Embryonic facial prominence (tissue), 1 donor: ENCODE measurements around the gene PLP1.
"Not testable (repeated sequence)": the region's sequence is repeated elsewhere in the genome, so short reads cannot be mapped to it uniquely, and the experiment has no call there.

ENCODE experiments used
- DNase-seq: peaks from one replicate; pipeline ENCODE4 v3.0.0-alpha.2; 2016; ENCODE audit errors: extremely low spot score

PLP1 gene, protein sequence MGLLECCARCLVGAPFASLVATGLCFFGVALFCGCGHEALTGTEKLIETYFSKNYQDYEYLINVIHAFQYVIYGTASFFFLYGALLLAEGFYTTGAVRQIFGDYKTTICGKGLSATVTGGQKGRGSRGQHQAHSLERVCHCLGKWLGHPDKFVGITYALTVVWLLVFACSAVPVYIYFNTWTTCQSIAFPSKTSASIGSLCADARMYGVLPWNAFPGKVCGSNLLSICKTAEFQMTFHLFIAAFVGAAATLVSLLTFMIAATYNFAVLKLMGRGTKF

DNA sequence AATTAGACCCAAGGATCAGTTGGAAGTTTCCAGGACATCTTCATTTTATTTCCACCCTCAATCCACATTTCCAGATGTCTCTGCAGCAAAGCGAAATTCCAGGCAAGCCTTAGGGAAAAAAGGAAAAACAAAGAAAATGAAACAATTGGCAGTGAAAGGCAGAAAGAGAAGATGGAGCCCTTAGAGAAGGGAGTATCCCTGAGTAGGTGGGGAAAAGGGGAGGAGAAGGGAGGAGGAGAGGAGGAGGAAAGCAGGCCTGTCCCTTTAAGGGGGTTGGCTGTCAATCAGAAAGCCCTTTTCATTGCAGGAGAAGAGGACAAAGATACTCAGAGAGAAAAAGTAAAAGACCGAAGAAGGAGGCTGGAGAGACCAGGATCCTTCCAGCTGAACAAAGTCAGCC is at the start of gene PLP1:
TSS of gene PLP1 (plus strand) at position 295 of the 400 bp plus-strand sequence. CDS start 156 bp downstream, outside the sequence.
- DNase-seq, result no peak

DNA sequence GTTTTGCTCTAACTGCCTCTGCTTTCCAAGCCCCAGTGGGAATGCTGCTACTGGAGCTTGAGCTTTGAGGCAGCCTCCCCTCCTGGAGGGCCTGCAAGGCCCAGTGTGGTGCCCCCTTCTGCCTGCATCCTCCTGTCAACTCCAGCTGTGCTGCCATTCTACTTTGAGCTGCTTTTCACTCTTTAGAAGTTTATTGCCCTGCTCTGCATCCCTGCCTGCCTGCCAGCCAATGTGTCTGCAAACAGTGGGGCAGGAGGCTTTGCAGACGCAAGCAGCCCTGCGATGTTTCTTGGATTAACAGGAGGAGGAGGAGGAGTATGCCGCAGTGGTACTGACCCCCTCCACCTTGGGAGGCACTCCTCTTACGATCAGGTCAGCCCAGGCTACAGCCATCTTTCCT is 49.5 kb upstream of the PLP1 start:
- DNase-seq, result no peak

DNA sequence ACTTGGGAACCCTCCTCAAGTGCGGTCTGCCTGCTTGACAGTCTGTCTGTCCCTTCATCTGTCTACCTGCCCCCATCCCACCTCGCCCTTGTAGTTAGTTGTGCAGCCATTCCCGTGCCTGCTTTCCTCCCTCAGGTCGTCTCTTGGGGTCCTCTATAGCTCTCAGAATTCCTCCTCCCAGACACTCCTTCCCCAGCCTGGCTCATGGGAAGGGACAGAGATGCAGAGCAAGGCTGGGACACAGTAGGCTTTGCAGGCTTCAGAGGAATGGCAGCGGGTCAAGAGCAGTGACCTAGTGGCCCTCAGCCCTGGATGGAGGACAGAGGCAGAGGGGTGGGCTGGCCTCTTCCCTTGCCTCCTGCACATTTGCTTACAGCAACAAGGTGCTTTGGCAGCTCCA is 47.6 kb upstream of the PLP1 start:
- no peak for DNase-seq

DNA sequence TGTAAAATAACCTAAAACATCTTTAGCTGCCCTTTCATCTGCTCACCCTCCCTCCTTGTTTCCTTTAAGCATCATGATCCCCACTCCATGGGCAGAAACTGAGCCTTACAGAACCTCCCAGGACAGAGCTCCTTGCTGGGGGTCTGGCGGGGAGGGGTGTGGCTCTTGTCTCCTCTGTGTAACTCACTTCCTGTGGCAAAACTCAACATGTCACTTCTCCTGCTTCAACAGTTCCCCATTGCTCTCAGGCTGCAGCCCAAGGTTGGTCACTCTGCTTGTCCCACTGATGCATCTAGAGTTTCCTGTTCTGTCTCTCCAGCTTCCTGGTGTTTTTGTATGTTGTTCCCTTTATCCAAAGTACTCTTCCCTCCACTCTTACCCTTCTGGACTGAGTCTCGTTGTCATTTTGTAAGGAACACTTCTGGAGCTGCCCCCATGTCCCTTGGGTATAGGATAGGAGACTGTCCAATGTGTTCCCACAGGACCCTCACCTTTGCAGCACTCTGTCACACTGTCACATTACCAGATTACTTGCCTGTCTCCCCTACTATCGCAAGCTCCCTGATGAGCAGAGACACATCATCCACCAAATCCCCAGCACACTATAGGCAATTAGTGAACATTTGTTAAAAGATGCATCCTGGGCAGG is 46.4 kb upstream of the PLP1 start:
- no peak for DNase-seq

DNA sequence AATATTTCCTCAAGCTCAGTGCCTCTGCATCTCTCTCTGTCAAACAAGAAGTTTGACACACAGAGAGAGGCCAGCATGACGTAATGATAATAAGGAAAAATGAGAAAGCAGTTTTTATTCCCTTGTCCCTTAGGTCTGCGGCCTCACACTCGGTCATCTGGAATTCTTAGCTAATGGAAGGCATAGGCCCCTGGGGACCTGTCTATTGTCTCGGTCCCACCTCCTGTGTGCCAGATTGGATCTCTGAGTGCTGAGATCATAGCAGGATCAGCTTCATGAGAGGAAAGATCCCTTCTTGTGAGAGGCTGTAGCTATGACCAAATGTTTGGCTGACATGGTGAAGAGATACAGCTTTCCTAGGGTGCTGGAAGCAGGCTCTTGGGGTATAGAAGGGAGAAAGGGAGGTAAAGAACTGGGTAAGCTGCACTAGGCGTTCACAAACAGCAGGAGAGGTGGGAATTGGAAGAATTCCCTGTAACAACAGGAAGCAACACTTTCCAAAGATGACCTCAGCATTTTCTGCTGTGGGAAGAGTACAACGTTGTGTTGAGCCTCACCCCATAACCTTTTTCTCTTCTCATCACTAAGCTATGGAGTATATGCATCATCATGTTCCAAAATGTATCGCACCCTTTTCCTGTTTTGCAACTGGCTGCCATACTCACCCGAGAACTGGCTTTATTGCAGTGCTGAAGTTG is 45.7 kb upstream of the PLP1 start:
- no peak for DNase-seq

DNA sequence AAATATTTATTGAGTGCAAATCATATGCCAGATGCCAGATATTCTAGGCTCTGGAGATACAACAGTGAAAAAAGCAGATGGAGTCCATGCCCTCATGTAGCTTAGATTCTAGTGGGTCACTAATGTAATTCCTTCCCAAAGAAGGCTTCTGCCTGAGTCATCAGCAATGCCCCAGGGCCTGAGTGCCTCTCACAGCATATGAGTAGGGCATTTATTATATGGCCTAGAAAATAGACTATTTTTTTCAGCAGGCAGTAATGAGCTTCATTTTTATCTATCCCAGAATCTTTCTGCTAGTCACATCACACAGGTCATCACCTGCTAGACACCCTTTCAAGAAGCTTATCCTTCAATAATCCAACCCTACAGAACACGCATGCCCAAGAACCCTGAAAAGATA is 43.6 kb upstream of the PLP1 start:
- DNase-seq, result no peak

DNA sequence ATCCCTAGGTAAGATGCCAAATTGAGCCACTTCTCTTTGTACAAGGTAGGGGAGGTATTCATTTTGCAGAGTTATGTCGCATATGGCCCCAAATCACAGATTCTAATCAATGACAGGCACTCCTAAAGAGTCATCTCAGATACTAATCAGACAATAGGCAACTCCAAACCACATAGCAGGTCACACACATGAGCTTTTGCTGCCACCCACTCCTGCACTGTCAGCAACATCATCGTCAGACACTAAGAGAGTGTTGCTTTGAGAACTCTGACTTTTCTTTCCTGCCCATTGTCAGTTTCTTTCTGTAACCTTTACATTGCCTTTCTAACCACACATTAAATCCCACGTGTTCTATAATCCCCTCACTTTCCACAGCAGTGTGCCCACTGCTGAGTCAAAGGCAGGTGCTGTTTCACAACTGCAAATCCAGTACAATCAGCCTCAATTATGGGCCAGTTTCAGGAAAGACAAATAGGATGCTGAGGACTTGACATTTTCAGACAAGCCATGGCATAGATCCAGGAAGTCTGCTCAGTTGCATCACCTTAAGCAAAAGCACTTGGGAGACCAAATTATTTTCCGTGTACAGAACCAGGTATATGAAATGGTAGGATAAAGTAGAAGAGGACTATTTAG is 42.4 kb upstream of the PLP1 start:
- no peak for DNase-seq

DNA sequence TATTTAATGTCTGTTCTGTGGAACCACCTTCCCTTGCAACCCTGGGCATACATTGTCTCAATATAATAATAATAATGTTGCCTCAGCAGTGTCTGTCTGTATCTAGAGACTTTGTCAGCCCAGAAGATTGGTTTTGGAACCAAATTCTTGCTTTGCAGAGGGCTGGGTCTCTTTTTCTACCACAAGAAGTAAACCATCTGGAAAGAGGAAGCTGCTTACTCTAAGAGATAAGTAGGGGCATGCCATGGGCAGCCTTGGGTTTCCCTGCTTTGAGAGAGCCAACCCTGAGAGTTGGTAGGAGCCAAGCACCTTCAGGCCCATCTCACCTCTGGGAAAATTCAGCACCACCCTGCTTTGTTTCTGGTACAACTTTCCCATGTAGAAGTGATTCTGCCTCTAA is 38.9 kb upstream of the PLP1 start:
- no peak for DNase-seq

DNA sequence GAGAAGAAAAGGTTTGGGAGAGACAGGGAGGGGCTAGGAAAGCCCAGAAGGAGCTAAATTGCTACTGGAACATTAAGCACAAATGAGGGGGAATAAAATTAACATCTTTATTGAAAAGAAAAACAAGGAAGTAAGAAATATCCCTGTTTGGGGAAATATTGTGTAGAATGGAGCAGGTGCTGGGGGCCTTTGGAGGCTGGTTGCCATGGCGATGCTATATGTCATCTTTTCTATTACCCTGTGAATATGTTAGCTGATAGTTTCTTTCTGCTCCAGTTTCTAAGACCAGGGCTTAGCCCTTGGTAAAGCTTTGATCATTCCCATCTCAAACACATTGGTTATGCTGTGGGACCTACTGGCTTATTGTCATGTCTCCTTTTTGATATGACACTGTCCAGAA is 37.2 kb upstream of the PLP1 start:
- DNase-seq, result no peak

DNA sequence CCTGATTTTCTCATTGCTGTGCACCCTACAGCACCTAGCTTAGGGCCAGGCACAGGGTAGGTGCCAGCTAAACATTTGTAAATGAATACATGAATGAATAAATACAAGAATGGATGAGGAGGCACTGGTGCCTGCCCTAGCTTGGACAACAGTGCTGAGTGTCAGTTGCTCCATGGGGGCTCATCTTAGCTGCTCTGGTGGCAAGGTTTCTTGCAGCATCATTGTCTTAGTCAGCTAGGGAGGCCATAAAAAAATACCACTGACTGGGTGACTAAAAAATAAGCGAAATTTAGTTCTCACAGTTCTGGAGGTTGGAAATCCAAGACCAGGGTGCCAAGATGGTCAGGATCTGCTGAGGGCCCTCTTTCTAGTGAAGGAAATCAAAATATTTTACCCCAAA is 34.8 kb upstream of the PLP1 start:
- DNase-seq, result no peak

DNA sequence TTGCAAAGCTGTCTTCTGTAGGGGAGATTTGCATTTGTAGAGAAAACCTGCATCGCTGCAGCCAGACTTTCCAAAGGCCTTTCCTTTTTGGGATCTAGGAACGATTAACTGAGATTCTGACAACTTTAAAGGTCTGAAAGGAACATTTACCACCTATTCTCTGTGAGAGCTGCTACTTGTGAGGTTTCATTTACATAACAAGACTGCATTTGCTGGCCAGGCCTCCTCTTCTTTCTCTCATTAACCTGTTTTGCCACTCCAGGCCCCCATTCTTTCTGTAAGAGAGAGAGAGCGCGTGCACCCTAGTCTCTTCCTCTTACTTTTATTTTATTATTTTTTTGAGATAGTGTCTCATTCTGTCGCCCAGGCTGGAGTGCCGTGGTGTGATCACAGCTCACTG is 34.3 kb upstream of the PLP1 start:
- no peak for DNase-seq

DNA sequence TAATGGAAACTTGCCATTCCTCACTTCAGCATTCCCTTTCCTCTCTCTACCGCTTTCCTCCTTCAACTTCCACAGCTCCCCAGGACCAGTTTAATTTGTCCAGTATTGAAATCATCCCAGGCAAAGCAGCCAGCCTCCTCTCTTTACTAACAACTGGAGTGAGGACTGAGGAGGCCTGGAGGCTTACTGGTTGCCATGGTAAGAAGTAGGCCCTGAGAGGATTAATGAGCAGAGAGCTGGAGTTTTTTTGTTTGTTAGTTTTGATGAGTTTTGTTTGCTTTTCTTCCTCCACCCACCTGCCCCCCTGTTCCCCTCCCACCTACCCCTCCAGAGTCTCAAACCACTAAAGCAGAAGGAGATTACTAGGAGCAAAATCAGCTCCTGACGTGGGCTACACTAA is 29.5 kb upstream of the PLP1 start:
- no peak for DNase-seq

DNA sequence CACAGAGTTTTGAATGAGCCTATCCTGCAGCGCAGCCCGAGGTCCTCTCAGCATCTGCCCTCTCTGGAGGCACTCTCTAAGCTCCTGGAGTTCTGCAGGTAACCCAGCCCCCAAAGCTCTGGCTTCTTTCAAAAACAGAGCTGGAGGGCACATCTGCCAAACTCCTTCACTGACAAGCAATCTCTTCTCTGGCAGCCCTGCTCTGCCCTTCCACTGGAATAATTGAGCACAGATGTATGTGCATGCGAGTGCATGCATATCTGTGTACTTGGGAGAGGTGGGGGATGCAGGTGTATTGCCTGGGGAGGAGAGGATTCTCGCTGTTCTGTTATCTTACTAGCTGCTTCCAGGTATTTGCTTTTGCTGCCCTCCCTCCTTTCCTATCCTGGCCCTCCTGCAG is 22.2 kb upstream of the PLP1 start:
- no peak for DNase-seq

DNA sequence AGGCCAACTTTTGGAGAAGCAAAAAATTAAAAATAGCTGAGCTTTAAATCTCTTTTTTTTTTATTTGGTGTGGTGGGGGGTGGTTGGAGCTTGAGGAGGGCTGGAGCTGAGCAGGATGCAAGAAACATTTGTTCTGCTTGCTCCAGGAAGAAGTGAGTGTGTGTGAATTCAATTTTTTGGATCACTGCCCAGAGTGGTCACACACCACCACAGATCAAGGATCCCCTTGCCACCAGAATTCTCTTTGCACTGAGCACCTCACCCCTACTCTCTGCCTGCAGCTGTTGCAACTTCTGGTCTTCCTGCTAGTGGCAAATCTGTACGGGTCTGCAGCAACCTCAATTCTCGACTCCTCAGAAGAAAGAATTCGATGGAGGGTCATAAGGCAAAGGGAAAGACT is 19.9 kb upstream of the PLP1 start:
- no peak for DNase-seq

DNA sequence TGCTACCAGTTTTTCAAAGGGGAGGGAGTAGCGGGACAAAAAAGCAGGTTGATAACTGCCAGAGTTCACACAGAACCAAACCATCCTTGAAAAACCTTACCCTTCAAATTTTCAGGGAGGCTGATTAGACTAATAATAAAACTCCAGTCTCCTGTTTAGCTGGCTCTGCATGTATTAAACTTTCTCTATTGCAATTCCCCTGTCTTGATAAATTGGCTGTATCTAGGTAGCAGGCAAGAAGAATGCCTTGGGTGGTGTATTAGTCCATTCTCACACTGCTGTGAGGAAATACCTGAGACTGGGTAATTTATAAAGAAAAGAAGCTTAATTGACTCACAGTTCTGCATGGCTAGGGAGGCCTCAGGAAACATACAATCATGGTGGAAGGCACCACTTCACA is 18.1 kb upstream of the PLP1 start:
- DNase-seq, result no peak

DNA sequence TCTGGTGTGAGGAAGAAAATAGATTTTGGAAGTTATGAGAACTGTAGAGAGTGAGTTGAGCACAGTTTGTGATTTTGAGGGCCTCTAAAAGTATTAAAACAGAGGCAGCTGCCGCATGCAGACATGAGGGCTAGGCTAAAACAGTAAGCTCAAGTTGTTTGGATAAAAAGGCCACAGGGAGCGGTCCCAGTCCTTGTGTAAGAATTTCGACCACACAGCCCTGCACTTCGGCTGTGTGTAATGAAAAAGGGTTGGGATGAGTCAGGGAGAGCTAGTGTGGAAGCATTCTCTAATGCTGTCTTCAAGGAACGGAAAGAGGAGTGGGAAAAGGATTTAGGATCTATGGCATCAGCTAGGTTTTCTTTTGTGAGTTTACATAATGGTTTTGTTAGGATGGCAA is 13.1 kb upstream of the PLP1 start:
- DNase-seq, result not testable (repeated sequence)

DNA sequence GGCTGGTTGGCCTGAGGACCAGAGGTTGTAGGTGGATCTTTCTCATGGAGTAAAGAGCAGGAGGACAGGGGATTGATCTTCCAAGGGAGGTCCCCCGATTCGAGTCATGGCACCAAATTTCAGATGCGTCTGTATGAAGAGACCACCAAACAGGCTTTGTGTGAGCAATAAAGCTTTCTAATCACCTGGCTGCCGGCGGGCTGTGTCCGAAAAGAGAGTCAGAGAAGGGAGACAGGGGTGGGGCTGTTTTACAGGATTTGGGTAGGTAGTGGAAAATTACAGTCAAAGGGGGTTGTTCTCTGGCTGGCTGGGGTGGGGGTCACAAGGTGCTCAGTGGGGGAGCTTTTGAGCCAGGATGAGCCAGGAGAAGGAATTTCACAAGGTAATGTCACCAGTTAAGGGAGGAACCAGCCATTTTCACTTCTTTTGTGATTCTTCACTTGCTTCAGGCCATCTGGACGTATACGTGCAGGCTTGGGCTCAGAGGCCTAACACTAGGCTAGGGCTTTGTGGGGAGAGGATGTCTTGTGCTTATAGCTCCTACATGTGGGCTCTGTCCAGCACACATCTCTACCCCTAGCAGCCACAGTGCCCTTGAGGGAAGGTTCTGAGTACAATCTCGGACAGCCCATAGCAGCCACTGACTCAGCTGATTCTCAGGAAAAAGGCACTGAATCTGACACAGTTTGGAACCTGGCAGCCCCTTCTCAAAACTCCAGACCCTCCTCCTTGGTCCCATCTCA is 9.7 kb upstream of the PLP1 start:
- DNase-seq, result not testable (repeated sequence)

DNA sequence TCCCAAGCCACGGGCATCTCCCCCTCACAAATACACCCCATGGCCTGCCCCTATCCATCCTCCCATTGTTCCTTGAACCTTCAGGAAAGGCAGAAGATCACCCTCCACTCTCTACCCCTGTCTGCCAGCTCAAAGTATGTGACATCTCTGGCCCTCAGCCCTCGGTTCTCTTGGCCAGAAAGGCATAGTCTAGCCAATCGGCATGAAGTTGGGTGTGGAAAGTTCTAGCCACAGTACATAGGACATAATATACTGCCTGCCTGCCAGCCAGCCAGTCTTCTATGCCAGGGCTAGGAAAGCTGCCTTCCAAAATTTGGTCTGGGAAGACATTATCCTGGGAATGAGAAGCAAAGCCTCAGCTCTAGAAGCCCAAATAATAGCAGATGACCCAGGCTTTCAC is 3.2 kb upstream of the PLP1 start:
- DNase-seq, result no peak

DNA sequence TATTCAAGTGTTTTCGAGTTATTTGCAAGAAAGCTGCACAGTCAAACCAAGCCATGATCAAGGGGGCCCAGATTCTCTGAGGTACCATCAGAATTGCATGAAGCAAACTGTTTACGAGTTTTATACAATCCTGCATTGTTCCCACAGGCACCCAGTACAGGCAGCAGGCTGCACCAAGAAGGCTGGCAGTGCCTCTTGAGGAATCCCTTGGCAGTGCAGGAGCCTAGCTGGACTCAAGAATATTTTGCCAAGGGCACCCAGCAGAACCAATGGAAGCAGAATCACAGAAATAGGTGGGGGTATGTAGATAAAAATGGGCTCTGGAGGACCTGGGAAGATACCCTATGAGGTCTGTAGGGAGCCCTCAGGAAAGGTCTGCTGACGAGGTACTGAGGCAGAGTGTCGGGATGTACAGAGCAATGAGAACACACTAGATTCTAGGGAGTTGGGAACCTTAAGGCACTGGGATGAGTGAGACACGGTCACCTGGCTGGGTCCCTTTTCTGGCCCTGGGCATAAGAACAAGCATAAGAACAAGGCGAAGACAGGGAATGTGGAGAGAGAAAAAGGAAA is 2.5 kb upstream of the PLP1 start:
- no peak for DNase-seq

DNA sequence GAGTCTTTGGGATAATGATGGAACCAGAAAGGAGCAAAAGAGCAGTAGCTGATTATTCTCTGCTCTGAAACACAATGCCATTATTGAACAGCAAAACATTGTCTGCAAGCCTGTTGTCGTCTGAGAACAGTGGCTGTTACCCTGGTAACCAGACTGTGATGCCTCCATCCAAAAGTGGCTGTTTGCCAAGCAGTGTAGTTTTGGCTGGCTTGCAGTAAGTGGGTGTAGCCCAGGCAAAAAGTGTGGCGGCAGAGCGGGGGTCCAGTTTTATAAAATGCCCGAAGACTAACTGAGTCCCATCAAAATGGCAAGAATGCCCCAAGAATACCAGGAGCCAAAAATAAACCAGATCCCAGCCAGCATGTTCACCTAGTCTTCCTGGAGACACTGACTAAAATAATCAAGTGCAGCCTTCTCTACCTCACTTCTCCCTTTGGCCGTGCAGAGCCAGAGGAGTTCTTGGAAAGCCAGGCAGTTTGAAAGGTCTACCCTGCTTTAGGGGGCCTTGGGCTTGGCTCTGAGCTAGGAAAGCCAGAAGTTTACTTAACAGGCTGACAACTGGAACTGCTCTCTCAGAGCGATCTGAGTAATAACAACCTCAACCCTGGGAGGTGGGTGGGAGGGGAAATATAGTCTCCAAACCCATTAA is 2.6 kb downstream of the PLP1 start:
- no peak for DNase-seq
